Measurements from ENCODE around the gene GRM7.

DNA sequence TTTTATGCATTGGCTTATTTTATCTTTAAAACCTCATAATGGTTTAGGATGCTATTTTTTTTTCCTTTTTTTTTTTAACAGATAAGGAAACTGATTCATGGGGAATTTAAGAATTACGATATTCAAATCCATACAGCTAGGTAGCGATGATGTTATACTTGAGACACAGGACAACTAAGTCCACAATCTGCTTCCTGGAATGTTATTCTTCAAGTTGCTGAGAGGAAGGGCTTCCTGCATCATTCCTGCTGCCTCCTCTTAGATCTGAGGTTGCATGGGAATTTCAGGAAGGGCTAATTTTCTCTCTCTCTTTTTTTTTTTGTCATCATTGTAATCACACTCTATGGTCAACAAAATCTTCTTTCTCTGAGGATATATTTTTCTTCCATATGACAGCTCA, 595.5 kb downstream of the GRM7 start:
- TF ChIP-seq POLR2A (IDR thresholded peaks at IDR 0.05) (no peak), POLR2AphosphoS5 (IDR thresholded peaks at IDR 0.05) (no peak)
- TF ChIP-seq, protein P1, sequence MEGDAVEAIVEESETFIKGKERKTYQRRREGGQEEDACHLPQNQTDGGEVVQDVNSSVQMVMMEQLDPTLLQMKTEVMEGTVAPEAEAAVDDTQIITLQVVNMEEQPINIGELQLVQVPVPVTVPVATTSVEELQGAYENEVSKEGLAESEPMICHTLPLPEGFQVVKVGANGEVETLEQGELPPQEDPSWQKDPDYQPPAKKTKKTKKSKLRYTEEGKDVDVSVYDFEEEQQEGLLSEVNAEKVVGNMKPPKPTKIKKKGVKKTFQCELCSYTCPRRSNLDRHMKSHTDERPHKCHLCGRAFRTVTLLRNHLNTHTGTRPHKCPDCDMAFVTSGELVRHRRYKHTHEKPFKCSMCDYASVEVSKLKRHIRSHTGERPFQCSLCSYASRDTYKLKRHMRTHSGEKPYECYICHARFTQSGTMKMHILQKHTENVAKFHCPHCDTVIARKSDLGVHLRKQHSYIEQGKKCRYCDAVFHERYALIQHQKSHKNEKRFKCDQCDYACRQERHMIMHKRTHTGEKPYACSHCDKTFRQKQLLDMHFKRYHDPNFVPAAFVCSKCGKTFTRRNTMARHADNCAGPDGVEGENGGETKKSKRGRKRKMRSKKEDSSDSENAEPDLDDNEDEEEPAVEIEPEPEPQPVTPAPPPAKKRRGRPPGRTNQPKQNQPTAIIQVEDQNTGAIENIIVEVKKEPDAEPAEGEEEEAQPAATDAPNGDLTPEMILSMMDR (IDR thresholded peaks at IDR 0.05) = no peak
